CD4-positive, alpha-beta T cell treated with Interleukin-1 beta for 1 hour (primary cell): ENCODE measurements around the gene TMEM179.
A peak's percentile ranks its signal among the peaks of the same experiment; 100 is the strongest.
"Not testable (repeated sequence)": the region's sequence is repeated elsewhere in the genome, so short reads cannot be mapped to it uniquely, and the experiment has no call there.

Experiments
- DNase-seq, 2 donors: peaks; one replicate each; pipeline ENCODE4 v3.0.0-alpha.2; 2020 to 2022

Gene TMEM179

DNA sequence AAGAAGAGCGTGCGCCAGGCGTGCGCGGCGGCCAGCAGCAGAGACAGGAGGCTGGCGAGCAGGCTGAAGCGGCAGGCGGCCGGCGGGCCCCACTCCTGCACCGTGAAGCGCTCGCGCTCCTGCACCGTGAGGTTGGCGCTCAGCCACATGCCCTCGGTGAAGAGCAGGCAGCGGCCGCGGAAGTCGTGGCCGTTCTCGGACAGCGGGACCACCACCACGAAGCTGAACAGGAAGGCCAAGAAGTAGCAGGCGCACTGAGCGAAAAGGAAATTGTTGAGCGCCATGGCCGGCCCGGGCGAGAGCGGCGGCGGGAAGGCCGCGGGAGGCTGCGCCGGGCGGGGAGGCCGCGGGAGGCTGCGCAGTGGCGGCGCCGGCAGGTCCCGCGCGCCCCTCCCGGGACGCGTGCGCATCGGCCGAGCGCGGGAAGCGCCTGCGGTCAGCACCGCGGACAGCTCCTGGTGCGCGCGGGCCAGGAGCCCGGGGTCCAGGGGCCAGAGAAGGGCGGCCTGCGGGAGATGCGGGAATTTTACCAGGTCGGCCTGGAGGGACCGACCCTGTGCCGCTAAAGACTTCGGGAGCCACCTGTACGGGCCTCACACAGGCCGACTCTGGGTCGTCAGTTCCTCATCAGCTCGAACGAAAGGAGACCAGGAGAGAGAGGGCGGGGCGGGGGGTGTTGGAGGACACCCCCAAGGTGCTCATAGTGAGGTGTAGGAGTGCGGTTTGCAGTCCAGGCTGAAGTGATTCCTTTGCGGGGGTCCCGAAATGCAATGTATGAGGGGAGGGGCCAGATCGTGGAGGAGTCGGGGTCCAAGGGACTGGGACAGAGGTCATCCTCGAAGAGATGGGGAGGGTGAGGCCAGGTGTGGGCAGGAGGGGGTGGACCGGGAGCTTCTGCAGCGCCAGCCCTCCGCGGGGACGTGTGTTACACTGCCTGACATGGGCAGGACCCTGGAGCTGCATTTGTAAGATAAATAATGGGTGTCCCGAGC lies at the start of gene TMEM179:
TSS of gene TMEM179 (minus strand) at position 315 of the 992 bp plus-strand sequence. CDS start at position 284, 31 bp downstream.
- no peak for DNase-seq

DNA sequence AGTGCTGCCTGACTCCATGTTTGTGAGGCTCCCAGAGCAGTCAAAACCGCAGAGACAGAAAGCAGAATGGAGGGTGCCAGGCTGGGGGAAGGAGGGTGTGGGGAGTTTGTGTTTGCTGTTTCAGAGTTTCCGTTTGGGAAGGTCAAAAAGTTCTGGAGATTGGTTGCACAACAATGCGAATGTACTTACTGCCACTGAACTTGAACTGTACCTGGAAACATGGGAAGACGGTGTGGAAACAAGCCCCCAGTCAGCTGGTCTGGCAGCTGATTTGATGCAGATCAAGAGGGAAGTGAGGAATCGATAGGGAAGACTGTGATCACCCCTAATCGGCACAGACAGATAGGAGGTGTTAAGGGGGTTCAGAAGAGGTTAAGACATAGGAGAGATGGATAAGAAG lies 49.5 kb upstream of the TMEM179 start:
- DNase-seq, result no peak

DNA sequence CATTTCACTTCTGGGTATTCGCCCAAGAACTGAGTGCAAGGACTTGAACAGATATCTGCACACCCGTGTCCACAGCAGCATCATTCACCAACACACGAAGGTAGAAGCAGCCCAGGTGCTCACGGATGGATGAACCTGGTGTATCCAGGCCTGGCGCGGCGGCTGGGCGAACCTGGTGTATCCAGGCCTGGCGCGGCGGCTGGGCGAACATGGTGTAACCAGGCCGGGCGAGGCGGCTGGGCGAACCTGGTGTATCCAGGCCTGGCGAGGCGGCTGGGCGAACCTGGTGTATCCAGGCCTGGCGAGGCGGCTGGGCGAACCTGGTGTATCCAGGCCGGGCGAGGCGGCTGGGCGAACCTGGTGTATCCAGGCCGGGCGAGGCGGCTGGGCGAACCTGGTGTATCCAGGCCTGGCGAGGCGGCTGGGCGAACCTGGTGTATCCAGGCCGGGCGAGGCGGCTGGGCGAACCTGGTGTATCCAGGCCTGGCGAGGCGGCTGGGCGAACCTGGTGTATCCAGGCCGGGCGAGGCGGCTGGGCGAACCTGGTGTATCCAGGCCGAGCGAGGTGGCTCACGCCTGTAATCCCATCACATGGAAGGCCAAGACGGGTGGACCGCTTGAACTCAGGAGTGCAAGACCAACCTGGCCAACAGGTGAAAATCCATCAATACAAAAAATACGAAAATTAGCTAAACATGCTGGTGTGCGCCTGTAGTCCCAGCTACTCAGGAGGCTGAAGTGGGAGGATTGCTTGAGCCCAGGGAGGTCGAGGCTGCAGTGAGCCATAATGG lies 48.8 kb upstream of the TMEM179 start:
- DNase-seq, result not testable (repeated sequence)

DNA sequence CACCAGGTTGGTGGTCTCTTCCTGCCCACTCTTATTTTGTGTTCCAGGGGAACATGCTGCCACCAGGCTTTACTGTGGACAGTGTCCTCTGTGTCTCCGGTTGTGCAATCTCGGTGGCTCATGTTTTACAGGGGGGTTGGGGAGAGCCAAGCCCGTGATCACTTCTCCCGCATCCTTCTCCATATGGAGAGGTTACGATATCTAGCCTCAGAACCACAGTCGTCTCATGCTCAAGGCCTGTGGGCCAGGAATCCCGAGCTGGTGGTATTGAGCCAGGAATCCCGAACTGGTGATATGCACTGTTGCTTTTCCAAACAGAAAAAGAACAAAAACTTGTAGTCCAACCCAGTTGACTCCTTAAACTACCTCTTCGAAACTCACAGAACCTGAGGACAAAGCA lies 47.8 kb upstream of the TMEM179 start:
- DNase-seq, result no peak

DNA sequence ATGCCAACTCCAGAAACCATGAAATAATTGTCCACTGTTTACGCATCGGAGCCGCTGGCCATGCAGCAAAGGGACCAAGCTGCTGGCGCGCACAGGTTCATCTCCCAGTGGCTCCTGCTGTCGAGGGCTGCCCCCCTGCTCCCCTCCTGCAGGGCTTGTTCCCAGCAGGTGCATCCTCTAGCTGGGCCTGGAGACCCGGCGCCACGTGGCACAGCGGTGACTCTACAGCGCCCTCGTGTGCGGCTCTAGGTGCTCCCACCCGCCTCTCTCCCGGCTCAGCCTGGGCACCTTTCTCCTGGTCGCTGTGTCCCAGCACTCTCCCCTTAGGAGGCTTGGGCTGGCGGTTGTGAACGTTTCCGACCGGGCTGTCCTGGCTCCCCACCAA lies 47.3 kb upstream of the TMEM179 start:
- DNase-seq, result no peak

DNA sequence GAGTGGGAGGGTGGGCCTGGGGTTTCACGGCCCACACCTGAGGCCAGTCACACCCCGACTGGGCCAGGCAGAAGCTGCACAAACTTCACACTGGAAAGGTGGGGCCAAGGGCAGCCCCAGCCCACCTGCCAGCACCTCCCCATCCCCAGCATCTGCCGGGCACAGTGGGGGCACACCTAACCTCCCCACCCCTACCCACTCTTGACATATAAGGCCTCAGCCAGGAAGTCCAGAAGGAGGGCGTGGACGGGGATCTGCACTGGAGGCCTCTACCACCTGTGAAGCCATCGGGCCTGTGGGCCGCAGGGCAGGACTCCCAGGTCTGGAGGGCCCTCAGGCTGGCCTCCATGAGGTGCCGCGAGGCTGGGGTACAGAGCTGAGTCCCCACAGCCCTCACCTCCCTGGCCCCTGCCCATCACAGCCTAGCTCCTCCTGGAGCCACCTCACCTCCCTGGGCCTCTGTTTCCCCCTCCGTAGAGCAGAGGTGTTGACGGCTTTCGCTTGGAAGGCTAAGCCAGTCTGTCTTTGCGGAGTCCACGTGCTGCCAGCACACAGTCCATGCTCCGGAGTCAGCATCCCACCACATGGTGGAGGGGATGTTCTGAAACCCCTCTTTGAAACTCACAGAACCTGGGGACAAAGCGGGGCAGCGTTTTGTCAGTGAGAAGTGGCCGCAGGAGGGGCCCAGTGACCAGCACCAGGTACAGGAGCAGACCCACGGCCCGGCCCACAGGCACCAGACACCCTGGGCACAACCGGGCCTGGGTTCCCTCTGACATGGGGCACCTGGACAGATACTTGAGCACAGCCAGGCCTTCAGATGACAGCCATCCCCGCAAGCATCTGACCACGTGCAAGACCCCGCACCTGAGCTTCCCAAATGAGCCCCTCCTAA lies 46.7 kb upstream of the TMEM179 start:
- DNase-seq, result no peak

DNA sequence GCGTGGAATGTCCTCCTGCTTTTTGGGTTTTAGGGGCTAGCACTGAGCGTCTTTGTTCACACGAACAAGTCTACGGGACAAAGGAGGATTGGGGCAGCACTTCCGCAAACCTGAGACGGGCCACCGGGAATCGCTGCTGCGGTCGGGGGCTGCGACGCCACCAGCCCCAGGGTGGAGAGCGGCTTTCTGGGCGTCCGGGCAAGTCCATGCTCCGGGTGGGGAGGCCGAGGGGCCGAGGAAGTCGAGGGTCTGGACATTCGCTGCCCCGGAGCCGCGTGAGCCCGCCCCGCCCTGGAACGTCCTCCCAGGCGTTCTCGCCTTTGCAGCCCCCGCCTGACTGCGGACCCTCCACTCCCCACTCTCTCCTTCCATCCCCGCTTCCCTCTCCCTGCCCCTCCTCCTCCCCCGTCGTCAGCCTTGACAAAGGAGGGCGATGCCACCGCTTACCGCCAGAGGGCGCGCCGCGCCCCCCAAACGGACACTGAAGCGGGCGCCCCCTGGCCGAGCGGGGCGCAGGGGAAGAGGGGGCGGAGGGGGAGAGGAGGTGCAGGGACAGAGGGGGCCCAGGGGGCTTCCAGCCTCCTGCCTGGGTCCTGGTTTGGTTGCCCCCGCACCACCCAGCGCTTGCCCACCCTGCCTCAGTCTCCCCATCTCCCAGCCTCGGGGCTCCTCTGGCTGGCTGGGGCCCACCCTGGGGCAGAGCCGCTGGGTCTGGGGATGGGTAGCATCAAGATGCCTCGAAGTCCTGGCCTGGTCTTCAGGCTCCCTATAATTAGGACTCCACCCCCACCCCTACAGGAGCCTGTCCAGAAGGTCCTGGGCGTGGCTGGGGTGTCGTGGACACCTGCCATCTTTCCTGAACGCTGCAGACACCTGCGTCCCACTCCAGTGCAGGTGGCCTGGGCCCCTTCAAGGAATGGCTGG lies 45.7 kb upstream of the TMEM179 start:
- DNase-seq, result peak; percentile 61 to 66

DNA sequence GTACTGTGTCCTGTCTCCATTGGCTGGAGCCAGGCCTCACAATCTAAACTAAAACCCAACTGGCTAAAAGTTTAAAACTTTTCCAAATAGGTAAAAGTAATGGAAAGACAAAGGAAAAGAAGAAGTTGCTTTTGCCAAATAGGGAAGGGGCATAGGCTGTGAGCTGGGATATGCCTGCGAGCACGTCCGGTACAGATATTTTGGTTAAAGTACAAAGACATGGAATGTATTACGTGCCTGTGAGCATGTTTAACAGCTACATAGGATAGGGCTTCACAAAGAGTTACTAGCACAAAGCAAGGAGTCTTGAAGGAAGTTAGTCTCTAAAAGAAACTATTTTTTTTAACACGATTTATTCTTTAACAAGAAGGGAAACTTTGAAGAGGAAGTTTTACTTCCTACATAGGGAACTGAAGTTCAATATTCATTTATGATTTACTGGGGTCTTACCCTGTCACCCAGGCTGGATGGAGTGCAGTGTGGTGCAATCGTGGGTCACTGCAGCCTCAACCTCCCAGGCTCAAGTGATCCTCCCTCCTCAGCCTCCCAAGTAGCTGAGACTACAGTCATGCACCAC lies 43.0 kb upstream of the TMEM179 start:
- DNase-seq, result no peak

DNA sequence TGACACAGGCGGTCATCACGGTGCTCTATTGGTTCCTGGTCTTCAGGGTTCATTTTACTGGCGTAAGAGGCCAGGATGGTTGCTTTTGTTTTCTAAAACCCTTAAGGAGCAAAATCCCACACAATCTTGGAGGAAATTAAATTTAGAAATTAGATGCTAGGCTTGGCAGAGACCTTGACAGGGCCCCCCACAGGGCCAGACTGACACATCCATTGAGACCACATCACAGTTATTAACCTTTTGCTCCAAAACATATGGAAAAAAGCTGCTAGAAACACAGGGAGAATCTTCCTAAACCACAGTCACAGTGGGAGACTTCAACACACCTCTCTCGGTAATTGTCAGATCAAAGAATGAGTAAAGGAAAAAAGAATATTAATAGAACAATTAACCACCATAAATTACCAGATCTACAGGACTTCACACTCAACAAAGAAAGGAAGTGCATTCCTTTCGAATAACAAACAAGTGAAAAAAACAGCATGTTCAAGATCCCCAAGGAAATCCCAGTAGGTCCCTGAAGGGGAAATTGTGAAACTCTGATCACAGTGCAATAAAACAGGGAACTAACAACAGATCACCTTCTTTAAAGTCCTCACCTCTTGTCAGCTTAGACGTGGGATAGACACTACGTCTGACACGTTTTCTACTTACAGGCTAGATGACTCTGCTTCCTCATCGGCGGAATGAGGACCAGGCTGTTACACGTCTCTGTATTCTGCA lies 40.2 kb upstream of the TMEM179 start:
- DNase-seq, result no peak

DNA sequence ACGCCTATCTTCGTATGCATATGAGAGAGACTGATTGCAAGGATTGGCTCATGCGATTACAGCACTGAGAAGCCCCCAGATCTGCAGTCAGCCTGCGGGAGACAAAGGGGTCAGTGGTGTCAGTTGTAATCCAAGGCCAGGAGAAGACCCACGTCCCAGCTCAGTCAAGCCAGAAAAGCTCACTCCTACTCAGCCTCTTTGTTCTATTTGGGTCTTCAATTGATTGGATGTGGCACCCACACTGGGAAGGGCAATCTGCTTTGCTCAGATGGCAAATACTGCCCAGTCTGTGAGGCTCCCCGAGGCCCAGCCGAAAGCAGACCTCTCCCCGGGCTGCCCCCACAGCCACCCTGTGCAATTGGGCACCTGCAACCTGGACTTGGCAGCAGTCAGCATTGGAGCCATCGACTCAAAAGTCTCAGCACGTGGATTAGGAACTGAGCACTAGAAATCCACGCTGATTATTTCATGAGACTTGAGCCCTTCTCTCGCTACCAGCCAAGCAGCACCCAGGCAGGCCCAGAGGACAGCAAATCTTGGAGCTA lies 39.6 kb upstream of the TMEM179 start:
- no peak for DNase-seq

DNA sequence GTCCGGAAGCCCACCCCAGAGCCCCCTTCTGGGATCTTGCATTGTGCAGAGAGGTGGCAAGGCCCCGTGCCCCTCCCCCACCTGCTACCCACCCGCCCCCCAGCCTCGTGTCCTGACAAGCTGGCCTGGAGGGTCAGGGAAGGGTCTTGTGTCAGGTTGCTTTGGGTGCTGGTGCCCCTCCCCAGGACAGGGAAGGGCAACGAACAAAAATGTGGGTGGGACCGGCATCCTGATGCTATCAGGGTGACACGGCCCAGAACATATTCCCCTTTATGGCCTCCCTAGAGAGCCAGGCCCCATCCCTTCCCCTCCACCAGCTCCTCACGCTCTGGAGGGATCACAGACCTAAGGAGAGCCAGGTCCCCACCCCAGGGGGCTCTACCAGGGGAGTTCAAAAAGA lies 38.7 kb upstream of the TMEM179 start:
- no peak for DNase-seq

DNA sequence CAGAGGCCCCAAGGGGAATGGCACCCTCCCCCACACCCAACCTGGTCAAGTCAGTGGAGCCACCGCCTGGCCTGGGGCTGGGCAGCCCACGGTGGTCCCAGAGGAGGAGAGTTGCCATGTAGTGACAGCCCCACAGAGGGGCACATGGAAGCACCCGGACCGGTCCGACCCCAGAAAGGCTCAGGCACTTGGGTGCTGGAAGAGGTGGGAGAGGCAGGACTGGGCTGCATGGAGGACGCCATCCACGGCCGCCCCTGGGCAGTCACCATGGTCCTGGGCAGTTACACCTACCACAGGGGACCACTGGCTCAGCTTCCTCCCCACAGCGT lies 37.9 kb upstream of the TMEM179 start:
- no peak for DNase-seq

DNA sequence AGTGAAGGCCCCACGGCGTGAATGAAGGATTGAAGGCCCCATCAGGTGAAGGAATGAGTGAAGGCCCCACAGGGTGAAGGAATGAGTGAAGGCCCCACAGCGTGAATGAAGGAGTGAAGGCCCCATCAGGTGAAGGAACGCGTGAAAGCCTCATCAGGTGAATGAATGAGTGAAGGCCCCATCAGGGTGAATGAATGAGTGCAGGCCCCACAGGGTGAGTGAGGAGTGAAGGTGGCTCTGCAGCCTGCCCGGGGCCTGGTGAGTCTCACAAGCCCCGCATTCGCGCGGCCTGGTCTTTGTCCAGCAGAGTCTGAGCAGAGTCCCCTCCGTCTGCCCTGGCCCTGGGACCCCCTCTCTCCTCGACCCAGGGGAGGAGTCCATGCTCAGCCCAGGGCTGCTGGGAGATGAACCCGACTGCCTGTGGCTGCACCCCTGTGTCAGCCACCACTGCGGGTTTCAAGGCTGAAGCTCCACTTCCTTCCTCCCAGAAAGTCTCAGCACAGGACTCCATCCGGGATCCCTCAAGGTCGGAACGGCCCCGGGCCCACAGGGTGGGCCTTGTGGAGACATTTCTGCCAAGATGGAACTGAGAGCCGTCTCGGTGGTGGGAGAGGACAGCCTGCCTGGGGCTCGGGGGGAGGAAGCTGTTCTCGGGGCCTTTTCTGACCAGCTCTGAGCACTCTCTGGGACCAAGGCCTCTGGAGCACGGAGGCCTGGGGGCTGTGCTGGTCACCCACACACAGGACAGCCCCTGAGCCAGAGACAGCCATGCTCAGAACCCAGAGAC lies 37.4 kb upstream of the TMEM179 start:
- no peak for DNase-seq

DNA sequence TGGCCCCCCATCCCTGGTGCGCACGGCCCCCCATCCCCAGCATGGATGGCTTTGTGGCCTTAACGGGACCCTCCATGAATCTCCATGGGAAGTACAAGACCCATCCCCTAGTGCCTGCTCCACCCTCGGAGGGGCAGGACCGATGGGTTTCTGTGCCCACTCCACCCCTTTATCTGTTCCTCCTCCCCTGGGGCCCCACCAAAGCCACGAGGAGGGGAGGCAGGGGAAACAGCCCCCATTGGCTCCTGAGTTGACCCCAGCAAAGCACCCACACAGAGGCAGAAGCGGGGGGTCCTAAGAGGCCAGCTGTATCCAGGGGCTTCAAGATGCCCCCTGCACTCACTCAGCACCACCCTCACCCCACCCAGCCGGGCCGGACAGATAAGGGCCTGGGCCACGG lies 36.1 kb upstream of the TMEM179 start:
- no peak for DNase-seq

DNA sequence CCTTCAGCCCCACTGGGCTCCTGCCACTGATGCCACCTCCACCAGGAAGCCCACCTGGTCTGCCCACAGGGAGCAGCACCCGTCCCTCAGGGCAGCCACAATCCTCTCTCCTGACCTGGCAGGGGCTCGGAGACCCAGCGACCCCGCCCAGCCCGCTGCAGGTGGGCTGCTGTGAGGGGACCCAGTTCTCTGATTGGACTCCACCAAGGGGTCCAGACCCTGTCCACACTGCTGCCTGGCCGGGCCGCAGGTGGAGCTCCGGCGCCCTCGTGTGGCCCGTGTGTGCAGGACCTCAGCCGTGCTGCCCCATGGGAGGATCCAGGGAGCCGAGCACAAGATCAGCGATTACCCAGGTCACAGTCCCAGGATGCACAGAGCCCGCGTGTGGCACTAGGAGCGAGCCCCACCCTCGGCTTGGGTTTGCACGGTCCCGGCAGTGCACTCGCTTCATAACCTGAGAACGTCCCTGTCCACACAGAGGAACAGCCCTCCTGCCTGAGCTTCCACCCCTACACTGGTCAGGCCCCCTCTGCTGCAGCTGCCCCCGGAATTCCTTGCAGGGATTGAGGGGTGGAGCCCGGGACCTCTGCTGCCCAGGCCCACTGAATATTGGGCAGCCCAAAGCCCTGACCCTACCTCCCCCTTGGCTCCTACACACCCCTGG lies 35.4 kb upstream of the TMEM179 start:
- DNase-seq, result peak; percentile 39 to 50

DNA sequence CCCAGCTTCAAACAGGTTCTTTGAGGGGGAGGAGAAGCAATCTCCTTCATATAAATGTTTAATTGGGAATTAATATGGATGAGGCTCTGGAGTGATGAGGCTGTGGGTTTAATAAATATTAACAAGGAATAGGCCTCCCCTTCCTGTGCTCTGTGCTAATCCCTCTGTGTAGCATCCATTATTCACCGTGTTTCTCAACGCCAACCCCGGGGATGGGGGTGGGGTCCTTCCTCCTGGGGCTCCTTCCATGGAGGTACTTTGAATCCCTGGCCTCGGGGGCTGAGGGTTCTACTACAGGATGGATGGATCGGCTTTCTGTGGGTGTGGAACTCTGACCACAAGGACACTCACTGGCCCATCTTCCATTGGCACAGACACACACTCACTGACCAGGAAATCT lies 34.9 kb upstream of the TMEM179 start:
- DNase-seq, result no peak

DNA sequence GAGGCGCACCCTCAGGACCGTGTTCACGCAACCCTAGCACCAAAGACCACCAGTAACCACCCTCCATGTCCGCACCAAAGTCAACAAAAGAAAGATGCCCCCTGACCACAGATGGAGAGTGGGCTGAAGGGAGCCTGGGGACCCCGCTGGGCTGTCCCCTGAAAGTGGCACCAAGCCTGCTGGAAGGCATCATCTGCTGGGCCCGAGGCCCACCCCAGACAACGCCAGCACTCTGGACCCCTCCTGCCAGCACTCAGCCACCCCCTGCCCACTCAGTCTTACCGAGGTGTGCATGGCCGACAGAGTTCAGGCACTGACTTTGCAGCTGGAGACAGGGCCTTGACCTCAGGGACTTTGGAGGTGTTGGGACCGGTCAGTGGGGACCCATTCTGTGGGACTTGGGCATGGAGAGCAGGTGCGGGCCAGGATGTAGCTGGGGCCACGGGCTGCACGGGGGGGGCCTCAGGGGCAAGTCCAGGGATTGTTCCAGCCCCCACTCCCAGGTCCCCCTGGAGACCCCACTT lies 34.4 kb upstream of the TMEM179 start:
- no peak for DNase-seq

DNA sequence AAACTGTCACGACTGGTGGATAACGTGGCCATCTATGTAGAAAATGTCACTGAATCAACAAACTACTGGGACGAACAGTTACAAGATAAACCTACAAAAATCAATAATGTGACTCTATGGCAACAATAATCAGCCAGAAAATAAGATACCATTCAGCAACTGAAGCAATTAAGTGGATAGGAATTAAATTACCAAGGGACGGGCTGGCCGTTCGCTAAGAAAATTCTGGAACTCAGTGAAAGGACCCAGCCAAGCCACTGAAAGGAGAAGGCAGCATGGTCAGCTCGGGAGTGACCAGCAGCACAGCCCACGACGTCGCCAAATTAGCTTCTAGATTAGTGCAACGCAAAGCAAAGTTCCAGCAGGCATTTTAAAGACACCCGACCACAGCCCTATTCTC lies 33.6 kb upstream of the TMEM179 start:
- DNase-seq, result no peak

DNA sequence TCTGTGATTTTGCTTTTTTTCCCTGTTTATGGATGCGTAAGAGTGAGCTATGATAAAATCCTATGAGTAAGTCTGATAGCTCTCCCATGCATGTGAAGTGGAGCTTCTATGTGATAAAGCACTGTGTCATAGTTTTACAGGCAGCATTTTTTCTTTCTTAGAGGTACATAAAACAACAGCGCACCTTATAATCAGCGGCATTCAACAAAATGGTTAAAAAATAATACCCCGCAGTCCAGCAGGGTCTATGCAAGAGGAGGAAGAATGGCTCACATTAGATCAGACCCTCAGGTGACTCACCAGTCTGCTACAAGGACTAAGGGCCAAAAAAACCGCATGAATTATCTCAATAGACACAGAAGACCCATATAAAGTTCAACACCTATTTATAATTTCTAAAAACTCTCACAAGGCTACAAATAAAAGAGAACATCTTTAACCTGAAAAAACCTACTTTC lies 33.0 kb upstream of the TMEM179 start:
- DNase-seq, result no peak
